ENCODE data around the gene MDGA2.
"Not testable (repeated sequence)": the region's sequence is repeated elsewhere in the genome, so short reads cannot be mapped to it uniquely, and the experiment has no call there.

Gene MDGA2

GRCh38 chr14:47186486-47186885, 488.9 kb downstream of the MDGA2 start:
- no peak for TF ChIP-seq CTCF (conservative IDR thresholded peaks at IDR 0.05; ENCODE audit: control insufficient read depth, insufficient read depth, low read depth, low read length)
- peak; percentile 3 for DNase-seq (ENCODE audit: low read depth)
- no peak overlapping the region for H3K4me3 ChIP-seq (ENCODE audit: control insufficient read depth, low read depth, low read length)

GRCh38 chr14:47179906-47180305, 495.5 kb downstream of the MDGA2 start:
- no peak for DNase-seq (ENCODE audit: low read depth)
- no peak overlapping the region for H3K4me3 ChIP-seq (ENCODE audit: control insufficient read depth, low read depth, low read length)
- TF ChIP-seq CTCF (conservative IDR thresholded peaks at IDR 0.05; ENCODE audit: control insufficient read depth, insufficient read depth, low read depth, low read length): no peak

- not testable (repeated sequence) for DNase-seq (ENCODE audit: low read depth)
These were observed 503.5 kb downstream of the MDGA2 start for GRCh38 chr14:47171896-47172295.

GRCh38 chr14:47167402-47167801, 508.0 kb downstream of the MDGA2 start:
- no peak overlapping the region for H3K4me3 ChIP-seq (ENCODE audit: control insufficient read depth, low read depth, low read length)
- DNase-seq (ENCODE audit: low read depth): no peak
- TF ChIP-seq CTCF (conservative IDR thresholded peaks at IDR 0.05; ENCODE audit: control insufficient read depth, insufficient read depth, low read depth, low read length): no peak

More at GRCh38 chr14:47171896-47172295, 503.5 kb downstream of the MDGA2 start:
- not testable (repeated sequence) for H3K4me3 ChIP-seq (ENCODE audit: control insufficient read depth, low read depth, low read length)

GRCh38 chr14:47155395-47155794, 520.0 kb downstream of the MDGA2 start:
- TF ChIP-seq CTCF (conservative IDR thresholded peaks at IDR 0.05; ENCODE audit: control insufficient read depth, insufficient read depth, low read depth, low read length): no peak
- H3K4me3 ChIP-seq (ENCODE audit: control insufficient read depth, low read depth, low read length): no peak overlapping the region
- DNase-seq (ENCODE audit: low read depth): no peak

GRCh38 chr14:47154276-47154797, 521.1 kb downstream of the MDGA2 start:
- no peak for TF ChIP-seq CTCF (conservative IDR thresholded peaks at IDR 0.05; ENCODE audit: control insufficient read depth, insufficient read depth, low read depth, low read length)
- DNase-seq (ENCODE audit: low read depth): no peak

GRCh38 chr14:47153746-47154145, 521.7 kb downstream of the MDGA2 start:
- no peak for TF ChIP-seq CTCF (conservative IDR thresholded peaks at IDR 0.05; ENCODE audit: control insufficient read depth, insufficient read depth, low read depth, low read length)
- no peak overlapping the region for H3K4me3 ChIP-seq (ENCODE audit: control insufficient read depth, low read depth, low read length)
- no peak for DNase-seq (ENCODE audit: low read depth)

More at GRCh38 chr14:47154276-47154797, 521.1 kb downstream of the MDGA2 start:
- no peak overlapping the region for H3K4me3 ChIP-seq (ENCODE audit: control insufficient read depth, low read depth, low read length)
